ENCODE results near the gene ZNF718.

DNA sequence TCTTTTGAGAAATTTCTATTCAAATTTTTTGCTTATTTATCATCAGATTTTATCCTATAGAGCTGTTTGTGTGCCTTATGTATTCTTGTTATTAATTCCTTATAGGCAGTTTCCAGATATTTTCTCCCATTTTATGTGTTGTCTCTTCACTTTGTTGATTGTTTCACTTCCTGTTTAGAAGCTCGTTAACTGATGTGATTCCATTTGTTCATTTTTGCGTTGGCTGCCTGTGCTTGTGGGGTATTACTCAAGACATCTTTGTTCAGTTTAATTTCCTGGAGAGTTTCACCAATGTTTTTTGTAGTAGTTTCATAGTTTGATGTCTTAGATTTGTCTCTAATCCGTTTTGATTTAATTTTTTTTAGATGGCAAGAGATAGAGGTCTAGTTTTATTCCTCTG lies 14.6 kb downstream of the ZNF718 start:
- TF ChIP-seq POLR2AphosphoS5 (IDR thresholded peaks at IDR 0.05), result no peak
- TF ChIP-seq, protein P1, sequence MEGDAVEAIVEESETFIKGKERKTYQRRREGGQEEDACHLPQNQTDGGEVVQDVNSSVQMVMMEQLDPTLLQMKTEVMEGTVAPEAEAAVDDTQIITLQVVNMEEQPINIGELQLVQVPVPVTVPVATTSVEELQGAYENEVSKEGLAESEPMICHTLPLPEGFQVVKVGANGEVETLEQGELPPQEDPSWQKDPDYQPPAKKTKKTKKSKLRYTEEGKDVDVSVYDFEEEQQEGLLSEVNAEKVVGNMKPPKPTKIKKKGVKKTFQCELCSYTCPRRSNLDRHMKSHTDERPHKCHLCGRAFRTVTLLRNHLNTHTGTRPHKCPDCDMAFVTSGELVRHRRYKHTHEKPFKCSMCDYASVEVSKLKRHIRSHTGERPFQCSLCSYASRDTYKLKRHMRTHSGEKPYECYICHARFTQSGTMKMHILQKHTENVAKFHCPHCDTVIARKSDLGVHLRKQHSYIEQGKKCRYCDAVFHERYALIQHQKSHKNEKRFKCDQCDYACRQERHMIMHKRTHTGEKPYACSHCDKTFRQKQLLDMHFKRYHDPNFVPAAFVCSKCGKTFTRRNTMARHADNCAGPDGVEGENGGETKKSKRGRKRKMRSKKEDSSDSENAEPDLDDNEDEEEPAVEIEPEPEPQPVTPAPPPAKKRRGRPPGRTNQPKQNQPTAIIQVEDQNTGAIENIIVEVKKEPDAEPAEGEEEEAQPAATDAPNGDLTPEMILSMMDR (IDR thresholded peaks at IDR 0.05), result no peak
